Keratinocyte (primary cell): ENCODE results near the gene PIK3C3.

Source experiments
- CTCF ChIP-seq, 3 experiments: IDR thresholded peaks in 1 of 3; conservative IDR thresholded peaks in 1 of 3; optimal IDR thresholded peaks in 1 of 3; 2 replicates in 2 of 3; 3 replicates in 1 of 3; pipeline versions ENCODE3 to v1.5.1; 2011; ENCODE audit warnings: low read length in 3 of 3, mild to moderate bottlenecking in 3 of 3, moderate library complexity in 2 of 3, control low read depth in 1 of 3, inconsistent platforms in 1 of 3; ENCODE audit not compliant: insufficient read depth in 2 of 3; ENCODE audit errors: extremely low read depth in 1 of 3
- EZH2 ChIP-seq: IDR thresholded peaks from one replicate; pipeline ENCODE4 v1.6.1; 2012; ENCODE audit warnings: inconsistent platforms, mild to moderate bottlenecking, low read length, moderate library complexity

GRCh38 chr18:42126586-42126985 lies 171.6 kb downstream of the PIK3C3 start:
- TF ChIP-seq CTCF (optimal IDR thresholded peaks at IDR 0.05 in 1 of 3, IDR thresholded peaks at IDR 0.05 in 1 of 3, conservative IDR thresholded peaks at IDR 0.05 in 1 of 3; ENCODE audit: extremely low read depth in 1 of 3, insufficient read depth in 2 of 3, low read length in 3 of 3) (no peak), EZH2 (no peak)
